Stimulated activated CD8-positive, alpha-beta memory T cell treated with anti-CD3 and anti-CD28 coated beads, Interleukin-7, amount 100 ng/mL, for 24 hours (primary cell): ENCODE measurements around the gene WRAP53.

Experiments used
- DNase-seq: peaks from one replicate; pipeline ENCODE4 v3.0.0-alpha.2; 2020; ENCODE audit warnings: low read depth

Gene WRAP53

DNA sequence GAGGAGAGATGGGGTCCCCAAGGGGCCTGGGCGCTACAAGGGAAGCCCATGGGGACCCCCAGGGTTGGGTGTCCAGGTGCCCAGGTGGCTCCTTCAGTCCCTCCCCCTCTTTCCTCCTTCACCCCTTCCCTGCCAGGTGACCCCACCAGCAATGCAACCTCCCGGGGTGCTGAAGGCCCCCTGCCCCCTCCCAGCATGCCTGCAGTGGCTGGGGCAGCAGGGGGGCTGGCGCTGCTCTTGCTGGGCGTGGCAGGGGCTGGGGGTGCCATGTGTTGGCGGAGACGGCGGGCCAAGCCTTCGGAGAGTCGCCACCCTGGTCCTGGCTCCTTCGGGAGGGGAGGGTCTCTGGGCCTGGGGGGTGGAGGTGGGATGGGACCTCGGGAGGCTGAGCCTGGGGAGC, 20.8 kb downstream of the WRAP53 start:
- no peak for DNase-seq

DNA sequence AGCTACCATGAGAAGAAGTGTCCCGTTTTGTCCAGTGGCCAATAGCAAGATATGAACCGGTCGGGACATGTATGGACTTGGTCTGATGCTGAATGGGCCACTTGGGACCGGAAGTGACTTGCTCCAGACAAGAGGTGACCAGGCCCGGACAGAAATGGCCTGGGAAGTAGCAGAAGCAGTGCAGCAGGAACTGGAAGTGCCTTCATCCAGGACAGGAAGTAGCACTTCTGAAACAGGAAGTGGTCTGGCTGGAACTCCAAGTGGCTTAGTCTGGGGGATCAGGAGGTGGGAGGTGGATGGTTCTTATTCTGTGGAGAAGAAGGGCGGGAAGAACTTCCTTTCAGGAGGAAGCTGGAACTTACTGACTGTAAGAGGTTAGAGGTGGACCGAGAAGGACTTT, 22.0 kb downstream of the WRAP53 start:
- no peak for DNase-seq

GRCh38 chr17:7711051-7711755, 22.9 kb downstream of the WRAP53 start:
- no peak for DNase-seq

DNA sequence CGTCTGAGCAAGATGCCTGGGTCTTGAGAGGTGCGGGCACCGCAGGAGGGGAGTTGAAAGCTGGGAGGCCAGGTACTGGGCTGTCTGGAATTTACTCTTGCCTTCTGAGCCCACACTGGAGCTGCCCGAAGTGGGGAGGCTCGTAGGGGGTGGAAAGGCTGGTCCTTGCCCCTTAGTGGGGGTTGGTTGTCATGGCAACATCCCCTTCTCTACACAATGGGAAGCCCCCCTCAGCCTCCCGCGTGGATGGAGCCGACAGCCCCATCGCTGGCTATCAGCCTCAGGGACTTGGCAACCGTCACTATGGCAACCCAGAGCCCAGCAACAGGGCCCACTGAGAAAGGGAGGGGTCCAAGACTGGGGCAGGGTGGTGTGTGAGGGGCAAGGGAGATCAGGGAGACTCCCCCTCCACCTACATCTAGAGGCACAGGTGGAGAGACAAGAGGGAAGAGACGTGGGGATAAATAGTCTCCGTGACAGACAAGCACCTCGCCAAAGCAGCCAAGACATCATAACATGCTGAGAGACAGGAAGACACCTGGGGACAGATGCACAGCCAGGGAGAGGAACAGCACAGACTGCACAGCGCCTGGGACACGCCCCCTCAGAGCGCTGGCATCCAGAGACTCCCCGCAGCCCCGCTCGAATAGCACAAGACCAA, 24.0 kb downstream of the WRAP53 start:
- no peak for DNase-seq

GRCh38 chr17:7713782-7714181, 25.5 kb downstream of the WRAP53 start:
- no peak for DNase-seq

DNA sequence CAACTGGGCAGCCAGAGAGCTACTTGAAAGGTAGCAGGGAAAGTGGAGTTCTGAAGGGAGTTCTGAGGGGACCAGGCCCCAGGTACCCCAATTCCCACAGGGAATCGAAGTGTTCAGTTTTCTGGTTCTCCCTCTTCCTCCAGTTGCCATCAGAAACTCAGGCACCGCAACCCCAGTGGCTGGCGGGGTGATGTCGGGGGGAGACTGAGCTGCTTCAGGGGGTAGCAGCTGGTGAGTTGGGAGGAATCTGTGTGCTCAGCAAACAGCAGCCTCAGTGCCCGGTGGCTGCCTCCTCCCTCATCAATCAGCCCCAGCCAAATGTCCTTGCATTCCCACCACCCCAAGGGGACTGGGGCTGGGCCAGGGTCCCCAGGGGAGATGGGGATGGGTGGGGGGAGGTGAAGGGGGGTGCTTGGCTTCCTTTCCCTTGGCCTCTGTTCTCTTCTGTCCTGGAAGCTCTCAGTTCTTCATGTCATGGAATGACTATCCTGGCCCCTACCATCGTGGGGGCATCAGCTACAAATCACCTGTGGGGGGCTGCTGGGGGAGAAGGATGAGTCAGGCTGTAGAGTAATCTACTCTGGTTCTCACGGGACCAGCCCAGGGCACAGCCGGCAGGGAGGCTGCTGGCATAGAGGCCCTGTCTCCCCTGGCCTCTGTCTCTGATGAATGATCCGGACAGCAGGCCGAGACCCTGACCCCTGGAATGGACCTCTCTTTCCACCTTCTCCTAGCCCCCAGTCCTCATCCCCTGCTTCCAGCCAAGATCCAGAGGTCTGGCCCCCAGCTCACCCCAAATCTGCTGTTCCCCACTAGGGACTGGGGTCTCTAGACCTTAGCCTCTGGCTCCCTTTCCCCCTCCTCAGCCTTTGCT, 26.7 kb downstream of the WRAP53 start:
- DNase-seq = no peak

DNA sequence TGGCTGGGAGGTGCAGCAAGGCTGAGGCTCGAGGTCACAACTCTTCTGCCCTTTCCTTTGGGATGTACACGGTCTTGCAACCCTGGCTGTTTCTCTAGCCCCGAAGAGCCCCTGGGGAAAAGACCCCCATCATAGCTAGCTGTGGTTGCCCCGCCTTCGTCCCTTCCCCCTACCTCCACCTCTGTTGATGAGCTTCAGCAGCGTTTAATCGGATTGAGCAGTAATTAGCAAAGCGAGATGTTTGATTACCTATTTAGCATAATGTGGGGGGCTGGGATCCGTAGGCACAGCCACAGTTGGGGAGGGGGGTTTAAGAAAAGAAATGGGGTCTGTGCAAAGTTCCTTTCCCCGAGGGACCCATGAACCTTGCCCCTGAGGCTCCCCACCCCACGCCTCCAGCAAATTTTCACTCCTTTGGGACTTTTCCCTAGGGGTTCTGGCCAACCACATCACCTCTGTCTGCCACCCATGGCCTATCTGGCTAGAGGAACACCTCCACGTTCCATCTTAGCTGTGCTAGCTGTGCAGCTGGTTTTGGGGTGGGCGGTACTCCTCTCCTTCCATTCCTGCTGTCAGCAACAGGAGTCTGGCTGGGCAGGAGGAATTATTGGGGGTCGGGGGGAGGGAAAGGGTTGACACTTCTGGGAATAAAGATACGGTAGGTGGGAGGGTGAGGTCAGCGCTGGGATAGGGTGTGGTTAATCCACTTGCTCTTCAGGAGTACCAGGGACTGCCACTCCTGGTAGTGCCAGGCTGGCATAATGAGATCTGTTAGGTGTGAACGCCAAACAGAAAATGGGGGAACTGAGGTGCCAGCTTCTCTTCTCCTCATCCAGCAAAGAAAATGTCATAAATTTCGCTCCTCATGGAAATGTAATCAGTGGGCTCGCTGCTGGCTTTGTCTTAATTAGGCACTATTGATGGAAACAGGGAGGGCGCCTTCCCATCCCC, 27.9 kb downstream of the WRAP53 start:
- no peak for DNase-seq

DNA sequence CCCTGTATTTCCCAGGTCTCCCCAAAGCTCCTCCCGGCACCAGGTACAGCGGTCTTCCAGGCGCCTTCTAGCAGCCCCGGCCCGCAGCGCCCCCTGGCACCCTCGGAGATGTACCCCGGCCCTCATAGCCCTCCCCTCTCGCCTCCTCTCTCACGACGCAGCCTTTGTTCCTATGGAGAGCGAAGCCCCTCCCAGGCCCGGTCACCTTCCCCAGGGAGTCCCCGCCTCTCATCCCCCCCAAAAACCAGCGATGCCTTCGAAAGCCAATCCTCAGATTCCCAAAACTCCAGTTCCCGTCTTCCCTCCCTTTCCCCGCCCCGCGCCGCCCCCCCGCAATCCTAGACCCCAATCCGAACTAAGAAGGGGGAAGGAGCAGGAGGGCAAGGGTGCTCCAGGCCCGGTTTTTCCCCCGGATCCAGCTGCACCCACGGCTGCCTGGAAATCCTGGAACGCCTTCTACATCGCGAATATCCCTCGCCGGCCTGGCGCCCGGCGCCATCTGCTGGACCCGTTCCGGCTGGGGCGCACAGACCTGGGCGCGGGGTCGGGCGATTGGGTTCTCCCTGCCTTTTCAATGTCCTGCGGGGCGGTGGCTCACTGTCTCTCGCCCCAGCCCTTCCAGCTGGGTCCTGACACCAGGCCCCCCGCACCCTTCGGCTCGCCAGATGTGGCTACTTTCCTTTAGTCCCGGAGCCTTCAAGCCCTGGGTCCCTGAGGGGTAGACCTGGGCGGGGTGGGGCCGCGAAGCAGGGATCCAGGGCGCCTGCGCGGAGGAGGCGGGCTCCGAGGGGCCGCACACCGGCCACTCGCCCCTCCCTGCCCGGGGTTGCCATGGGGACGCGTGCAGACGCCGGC, 28.9 kb downstream of the WRAP53 start, which contains the start of gene DNAH2:
Gene DNAH2, plus strand, starts transcription at position 844 of the 855 bp plus-strand sequence. CDS start 1,991 bp downstream, outside the sequence.
- DNase-seq = peak; percentile 31

- DNase-seq = no peak
Measured at GRCh38 chr17:7717756-7718350, 29.6 kb downstream of the WRAP53 start.

DNA sequence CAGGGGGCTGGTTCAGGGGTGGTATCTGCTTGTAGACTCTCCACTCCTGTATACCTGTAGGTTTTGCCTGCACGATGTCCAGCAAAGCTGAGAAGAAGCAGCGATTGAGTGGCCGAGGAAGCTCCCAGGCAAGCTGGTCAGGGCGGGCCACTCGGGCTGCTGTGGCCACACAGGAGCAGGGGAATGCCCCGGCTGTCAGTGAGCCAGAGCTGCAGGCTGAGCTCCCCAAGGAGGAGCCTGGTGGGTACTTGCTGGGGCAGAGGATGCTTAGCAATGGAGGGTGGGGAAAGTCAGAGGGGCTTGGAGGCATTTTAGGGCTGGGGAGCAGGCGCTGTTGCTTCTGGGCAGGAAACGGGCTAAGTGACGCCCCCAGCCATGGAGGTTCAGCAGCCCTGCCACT, 31.4 kb downstream of the WRAP53 start:
- no peak for DNase-seq

- DNase-seq = no peak
Measured at GRCh38 chr17:7720125-7720524, 31.8 kb downstream of the WRAP53 start.

- DNase-seq = no peak
Measured at GRCh38 chr17:7721612-7722011, 33.3 kb downstream of the WRAP53 start.

DNA sequence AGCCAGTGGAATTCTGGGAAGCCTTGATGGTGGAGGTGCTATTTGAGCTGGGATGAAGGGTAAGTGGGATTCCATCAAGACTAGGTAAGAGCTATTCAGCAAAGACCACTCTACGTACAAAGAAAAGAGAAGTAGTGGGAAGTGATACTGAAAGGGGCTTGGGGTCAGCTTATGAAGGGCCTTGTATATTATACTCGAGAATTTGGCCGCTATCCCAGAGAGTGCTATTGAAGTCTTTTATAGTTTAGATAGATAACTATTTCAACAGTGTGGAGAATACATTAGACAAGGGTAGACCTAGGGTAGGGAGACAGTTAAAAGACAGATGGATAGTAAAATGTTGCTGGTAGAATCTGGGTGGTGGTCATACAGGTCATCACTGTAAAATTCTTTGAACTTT, 39.6 kb downstream of the WRAP53 start:
- no peak for DNase-seq

- no peak for DNase-seq
Measured at GRCh38 chr17:7729816-7730215, 41.5 kb downstream of the WRAP53 start.

DNA sequence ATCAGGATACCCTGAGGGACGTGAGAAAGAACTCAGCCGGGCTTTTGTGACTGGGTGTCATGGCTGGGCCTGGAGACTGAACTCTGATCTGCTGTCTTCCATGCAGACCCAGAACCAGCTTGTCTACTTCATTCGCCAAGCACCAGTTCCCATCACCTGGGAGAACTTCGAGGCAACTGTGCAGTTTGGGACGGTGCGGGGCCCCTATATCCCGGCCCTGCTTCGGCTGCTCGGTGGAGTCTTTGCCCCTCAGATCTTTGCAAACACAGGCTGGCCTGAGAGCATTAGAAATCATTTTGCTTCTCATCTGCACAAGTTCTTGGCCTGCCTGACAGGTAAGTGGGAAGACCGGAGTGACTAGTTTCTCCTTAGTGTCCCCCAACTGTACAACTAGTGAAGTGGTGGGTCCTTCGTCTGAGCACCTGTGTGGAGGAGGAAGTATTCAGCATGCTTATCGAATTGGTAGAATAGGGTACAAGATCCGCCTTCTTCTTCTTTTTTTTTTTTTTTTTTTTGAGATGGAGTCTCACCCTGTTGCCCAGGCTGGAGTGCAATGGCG, 44.8 kb downstream of the WRAP53 start:
- no peak for DNase-seq

DNA sequence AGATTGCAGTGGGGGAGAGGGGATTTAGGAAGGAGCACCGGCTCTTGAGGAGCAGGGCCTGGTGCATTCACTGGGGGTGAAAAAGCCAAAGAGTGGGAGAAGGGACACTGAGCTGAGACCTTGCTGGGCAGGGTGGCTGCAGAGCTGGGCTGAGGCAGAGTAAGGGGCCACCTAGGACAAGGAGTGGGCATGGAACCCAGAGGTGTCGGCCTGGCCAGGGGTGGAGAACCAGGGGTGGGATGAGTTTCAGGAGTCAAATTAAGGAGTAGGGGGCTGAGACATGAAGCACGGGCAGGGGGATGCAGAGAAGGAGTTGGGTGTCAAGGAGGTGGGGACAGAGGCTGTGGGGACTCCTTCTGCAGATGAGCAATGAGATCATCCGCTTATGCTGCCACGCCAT, 49.3 kb downstream of the WRAP53 start:
- DNase-seq = no peak

- no peak for DNase-seq
Measured at GRCh38 chr17:7739746-7740145, 51.5 kb downstream of the WRAP53 start.

GRCh38 chr17:7740481-7741001, 52.3 kb downstream of the WRAP53 start:
- DNase-seq = no peak

DNA sequence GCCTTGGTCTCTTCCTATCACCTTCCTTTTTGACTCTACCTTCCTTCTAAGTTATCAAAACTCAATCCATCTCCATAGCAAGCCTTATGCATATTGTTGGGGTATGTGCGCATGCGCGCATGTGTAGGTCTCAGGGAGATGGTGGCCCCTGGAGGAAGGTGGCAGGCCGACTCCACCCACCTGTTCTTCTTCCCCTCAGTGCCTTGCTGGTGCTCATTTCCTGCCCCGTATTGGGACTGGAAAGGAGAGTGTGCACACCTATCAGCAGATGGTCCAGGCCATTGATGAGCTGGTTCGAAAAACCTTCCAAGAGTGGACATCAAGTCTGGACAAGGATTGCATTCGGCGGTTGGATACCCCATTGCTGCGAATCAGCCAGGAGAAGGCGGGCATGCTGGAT, 54.5 kb downstream of the WRAP53 start:
- DNase-seq = no peak

GRCh38 chr17:7744416-7744815, 56.1 kb downstream of the WRAP53 start:
- no peak for DNase-seq
